Neural progenitor cell (in vitro differentiated cells): ENCODE data around the gene NR2C2.

Experiments used
- CTCF ChIP-seq: fragments of 200-600 bp; sonication (generic); IDR thresholded peaks from 2 replicates; pipeline ENCODE4 v1.5.1; 2017; ENCODE audit warnings: antibody characterized with exemption, mild to moderate bottlenecking
- EZH2 ChIP-seq: fragments of 200-600 bp; sonication (generic); IDR thresholded peaks from 2 replicates; pipeline ENCODE4 v1.6.1; 2017; ENCODE audit warnings: antibody characterized with exemption, mild to moderate bottlenecking, moderate library complexity

DNA sequence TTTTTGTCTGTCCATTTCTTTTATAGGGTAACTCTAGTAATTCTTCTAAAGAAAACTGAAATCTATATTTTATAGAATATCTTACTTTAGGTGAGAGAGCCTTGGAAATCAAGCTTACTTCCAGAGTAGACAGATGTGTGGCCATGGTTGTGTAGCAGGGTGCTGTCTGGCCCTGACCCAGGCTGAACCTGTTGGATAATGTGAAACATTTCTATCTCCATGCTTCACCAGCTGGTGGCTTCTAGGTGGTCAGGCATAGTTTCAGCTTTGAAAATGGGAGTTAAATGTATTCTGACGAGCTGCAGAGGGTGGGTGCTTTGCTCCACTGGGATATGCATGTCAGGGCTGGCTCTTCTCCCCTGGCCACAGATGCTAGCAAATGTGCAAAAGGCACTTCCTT is 20.8 kb upstream of the NR2C2 start:
- TF ChIP-seq CTCF (no peak), EZH2 (no peak)
